Measurements from ENCODE around the gene LRRC27. TPM values are rescaled to one million over a fixed set of nuclear protein-coding genes. Genes with fewer than 3 reads are reported as not detected.

The LRRC27 gene
- total RNA-seq, 1 donor from 2014 or later: 22.8 TPM

DNA sequence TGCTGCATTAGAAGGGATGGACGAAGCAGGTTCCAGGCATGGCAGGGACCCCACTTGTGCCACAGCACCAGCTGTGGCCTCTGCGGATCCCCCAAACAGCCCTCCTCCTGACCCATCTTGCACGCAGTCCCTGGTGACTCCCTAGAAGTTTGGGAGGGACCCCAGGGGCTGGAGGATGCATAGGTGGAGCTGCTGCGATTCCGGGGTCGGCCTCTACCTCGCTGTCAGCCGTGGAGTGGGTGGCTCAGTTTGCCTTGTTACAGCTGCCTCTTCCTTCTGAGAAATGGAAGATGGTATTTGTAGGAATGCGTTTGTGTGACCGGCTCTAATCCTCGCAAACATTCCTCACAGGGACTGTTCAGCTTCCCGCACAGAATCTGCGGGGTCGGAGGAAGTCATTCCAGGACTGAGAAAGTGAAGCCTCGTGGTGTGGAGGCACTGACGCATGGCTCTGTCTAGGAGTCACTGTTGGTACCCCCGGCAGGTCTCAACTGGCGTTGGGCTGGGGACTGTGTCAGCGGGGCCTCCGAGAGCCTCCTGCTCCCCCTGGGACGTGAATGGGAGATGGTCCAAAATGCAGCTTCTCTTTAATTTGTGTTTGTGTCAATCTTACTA is 82.5 kb downstream of the LRRC27 start:
- DNase-seq: no peak

DNA sequence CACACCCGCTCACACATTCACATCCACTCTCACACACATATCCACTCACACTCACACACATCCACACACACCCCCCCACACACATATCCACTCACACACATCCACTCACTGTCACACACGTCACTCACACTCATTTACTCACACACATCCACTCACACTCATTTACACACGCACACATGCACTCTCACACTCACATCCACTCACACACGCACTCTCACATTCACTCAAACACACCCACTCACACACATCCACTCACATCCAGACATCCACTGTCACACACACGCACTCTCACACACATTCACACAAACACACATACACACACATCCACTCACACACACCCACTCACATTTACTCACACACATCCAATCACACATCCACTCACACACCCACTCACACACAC is 83.3 kb downstream of the LRRC27 start:
- no peak for DNase-seq

DNA sequence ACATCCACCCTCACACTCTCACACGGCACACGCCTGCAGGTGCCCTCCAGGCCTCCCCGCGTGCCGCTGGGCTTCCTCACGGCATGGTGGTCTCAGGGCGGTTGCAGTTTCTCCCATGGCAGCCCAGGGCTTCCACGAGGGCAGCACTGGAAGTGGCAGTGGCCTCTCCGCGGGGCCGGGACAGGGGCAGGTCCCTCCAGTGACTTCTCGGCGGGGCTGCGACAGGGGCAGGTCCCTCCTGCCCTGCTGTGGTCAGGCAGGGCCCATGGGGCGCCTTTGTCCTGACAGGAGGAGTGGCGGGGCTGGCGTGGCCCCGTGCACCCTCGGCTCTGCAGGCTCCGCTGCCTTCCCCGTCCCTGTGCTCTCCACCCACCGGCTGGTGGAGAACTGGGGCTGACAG is 84.0 kb downstream of the LRRC27 start:
- DNase-seq: no peak

DNA sequence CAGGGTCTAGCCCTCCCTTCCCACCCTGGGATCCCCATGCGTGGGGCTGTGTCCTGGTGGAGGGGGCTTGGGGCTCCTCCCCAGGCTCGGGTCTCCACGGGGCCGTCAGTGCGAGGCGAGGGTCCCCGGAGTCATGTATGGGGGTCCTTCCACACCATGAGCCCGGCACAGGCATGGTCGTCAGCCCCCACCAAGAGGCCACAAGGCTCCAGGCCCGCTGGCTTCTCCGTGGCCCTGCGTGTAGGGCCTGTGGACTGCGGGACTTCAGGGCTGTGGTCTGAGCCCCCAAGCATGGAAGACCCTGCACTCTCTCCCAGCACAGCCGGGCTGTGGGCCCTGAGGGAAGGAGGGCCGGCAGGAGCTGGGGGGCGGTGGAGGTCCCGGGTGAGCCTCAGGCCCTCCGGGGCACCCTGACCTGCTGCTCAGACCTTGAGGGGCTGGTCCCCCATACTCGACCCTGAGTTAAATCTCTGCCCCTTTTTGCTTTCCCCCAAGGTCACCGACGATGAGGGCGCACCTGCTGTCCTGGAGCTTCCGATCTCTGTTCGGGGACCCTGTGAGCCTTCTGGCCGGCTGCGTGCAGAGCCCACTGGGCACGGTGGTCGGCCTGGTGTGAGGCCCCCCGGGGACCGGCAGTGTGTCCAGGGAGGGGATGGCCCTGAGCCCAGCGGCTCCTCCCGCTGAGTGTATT is 84.7 kb downstream of the LRRC27 start:
- DNase-seq: no peak

DNA sequence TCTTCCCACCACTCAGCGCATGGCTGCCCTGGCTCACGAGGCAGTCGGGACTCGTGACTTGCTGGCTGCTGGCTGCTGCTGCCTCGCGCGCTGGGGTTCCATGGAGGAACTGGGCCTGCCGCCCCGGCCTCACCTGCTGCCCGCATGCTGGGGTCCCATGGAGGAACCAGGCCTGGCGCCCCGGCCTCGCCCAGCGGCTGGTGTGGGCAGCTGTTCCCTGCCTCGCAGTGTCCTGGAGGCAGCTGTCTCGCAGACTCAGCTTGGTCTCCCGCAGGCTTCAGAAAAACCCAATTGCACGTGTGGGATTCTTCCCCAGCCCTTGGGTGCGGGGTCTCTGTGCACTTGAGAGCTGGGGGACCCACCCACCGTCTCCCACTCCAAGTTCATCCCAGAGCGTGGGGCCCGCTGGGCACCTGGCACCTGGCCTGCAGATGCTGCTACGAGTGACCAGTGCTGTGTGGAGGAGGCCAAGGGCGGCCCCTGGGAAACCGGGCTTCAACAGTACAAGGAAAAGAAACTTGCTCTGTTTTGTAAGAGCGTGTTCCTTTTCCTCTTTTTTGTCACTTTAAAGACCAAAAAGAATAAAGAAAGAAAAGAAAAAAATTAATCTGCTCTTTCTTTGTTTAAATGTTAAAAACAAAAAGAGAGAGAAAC is 85.4 kb downstream of the LRRC27 start:
- DNase-seq: no peak

DNA sequence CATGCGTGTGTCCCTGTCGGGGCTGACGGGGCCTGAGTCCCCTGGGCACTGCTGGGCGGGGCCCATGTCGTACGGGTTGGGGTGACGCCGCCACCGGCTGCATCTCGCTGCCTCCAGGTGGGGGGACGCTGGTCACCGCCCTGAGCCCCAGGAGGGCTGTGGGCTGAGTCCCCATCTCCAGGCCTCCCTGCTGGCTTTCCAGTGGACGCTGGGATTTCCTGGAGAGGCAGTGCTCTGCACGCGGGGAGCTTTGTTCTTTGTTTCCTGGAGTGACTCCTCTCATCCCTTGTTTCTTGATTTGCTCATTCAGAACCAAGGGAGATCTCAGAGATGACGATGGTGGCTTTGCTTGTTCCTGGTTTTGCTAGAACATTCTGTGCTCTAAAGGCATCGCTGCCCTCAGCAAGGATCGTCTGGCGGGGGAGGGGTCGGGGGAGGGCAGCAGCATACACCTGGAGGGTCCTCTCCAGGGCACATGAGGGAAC is 86.0 kb downstream of the LRRC27 start:
- DNase-seq: no peak

DNA sequence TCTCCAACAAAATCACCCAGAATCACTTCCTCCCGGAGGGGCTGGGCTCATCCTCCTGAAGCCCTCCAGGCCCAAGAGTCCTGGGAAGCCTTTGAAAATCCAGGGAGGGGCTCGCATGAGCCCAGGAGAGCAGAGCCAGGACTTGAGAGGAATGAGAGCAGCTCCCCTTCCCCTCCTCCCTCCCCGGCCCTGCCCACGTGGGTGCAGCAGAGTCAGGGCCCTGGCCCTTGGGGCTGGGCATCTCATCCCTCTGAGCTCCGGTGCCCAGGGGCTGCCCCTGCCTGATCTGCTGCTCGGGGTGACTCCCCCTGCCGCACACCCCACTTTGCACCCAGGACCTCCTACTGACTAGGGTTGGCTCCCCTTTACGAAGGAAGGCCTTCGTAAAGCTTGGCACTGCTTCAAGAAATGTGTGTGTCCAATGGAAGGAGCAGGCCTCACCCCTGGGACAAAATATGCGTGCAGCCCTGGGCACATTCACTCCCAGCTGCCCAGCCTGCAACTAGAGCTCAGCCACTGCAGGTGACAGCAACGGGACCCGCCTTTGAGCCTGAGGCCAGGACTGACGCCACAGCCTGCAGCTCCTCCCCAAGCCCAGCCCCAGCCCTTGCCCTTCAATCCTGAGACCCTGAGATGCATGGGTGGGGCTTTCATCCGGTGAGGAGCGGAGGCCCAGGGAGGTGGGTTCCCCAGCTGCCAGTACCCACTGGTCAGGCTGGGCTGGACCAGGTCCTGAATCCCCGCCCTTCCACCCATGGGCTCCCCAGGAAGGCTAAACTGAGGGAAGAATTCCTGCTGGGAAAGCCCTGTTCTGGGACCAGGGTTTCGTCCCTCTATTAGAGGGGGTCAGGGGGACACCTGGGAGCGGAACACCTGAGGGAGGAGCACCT is 86.8 kb downstream of the LRRC27 start:
- DNase-seq: no peak

DNA sequence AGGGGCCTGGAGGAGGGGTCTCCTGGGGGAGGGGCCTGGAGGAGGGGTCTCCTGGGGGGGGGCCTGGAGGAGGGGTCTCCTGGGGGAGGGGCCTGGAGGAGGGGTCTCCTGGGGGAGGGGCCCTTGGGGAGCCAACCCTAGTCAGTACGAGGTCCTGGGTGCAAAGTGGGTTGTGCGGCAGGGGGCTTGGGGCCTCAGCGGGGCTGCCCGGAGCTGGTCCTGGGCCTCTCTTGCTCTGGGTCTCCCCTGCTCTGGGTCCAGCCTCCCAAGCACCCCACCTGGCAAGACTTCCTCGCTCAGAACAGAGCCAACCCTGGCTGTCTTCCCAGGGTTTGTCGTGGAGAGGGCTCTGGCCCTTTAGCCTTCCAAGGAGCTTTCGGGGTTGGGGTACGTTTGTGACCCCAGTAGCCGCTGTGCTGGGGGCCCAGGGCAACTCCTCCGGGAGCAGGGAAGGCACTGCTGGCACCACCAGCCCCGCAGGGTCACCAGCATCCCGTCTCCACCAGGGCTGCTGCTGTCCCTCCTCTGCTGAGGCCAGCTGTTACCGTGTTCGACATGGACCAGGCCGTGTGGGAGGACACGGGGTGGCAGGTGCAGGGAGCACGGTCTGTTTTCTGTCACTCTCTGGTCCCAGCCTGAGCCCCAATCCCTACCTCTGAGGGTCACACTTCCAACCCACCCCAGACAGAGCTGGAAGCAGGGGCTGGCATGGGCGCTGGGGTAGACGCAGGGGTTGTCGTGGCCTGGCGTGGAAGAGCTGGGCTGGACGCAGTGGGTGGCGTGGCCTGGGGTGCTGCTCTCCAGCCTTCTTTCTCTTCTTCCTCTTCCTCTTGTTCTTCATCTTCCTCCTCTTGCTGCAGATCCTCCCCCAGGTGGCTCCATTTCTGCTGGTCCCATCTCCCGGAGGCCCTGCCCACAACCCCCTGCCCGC is 87.8 kb downstream of the LRRC27 start:
- DNase-seq: no peak

DNA sequence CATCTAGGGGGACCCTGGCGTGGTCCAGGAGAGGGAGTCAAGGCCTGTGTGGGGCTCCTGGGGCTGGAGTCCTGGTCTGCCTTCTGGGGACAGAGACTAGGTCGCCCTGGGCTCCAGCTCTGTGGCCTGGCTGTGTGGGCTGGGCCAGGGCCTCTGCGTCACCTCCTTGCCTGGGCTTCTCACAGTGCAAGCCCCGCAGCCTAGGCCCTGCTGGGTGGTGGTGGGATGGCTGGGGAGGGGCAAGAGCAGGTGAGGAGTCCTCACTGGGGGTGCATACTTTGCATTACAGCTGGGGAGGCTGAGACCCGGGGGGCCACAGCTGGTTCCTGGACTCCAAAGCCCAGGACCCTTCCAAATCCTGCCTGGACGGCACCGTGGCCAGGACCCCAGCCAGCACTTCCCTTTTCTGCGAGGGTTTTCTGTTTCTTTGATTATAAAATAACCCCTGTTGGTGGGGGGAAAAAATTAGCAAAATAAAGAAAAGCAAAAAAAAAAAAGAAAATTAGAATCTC is 88.5 kb downstream of the LRRC27 start:
- DNase-seq: no peak

DNA sequence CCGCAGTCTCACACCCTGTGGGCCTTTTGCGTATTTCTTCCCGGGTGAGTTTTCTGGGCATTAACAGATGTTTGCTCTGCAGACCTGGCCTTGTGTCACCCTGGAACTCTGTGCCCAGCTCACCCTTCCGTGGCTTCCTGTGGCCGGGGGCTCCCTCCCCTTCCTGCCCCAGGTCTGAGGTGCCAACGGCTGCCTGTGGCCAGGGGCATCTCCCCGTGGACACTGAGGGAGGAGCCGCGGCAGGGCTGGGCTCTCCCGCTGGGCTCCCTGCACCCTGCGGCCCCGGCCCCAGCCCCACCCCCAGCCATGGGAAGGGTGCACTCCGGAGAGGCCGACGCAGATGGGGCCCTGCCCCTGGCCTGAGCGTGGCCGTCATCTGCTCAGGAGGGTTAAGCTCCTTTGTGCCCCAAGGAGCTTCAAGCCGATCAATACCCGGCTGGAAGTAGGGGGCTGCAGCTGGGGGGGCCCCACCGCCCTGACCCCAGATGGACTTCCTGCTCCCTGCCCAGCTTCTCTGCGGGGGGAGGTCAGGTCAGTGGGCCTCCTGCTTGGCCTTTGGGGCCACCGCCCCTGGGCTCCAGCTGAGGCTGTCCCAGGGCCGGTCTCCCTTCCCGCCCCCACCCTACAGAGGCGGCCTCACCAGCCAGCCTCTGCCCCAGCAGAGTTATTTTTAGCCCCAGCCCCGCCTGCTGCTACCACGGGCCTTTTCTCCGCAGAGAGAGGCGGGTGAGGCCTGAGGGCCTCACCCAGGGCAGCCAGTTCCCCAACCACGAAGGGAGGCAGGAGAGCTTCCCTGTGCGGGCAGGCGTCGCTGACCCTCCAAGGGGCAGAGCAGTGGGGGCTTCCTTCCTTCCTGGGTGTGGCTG is 89.2 kb downstream of the LRRC27 start:
- DNase-seq: no peak

DNA sequence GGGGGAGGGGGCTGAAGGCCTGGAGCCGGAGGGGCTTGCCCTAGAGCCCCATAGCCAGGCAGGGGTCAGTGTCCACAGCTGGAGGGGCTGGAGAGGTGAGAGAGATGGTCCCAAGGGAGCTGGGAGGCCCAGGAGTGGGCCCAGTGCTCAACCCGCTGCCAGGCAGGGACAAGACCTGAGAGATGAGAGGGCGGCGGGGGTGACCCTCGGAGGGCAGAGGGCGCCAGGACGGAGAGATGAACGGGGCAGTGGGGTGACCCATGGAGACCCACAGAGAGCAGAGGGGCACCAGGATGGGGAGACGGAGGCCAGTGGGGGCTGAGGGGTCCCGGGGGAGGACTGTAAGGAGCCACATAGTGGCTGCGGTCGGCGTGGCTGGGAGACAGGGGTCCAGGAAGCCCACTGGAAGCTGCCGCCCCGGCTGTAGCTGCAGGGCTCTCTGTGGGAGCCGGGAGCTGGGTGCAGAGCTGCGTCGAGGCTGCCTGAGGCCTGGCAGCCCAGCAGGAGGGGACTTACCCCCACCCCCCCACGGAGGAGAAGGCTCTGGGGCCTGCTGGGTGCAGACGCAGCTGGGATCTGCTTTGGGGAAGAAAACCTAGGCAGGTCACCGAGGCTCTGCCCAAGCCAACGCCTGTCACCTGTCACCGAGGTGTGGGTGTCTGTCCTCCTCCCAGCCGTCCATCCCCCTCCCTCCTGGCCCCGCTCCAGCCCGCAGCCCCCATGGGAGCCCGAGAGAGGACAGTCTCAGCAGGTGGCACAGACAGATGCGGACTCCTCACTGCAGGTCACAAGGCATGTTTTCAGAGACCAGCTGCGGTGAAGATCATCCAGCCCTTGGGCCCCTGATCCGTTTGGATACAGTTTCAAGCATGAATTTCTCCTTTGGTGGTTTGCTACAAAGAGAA is 90.1 kb downstream of the LRRC27 start:
- DNase-seq: no peak

DNA sequence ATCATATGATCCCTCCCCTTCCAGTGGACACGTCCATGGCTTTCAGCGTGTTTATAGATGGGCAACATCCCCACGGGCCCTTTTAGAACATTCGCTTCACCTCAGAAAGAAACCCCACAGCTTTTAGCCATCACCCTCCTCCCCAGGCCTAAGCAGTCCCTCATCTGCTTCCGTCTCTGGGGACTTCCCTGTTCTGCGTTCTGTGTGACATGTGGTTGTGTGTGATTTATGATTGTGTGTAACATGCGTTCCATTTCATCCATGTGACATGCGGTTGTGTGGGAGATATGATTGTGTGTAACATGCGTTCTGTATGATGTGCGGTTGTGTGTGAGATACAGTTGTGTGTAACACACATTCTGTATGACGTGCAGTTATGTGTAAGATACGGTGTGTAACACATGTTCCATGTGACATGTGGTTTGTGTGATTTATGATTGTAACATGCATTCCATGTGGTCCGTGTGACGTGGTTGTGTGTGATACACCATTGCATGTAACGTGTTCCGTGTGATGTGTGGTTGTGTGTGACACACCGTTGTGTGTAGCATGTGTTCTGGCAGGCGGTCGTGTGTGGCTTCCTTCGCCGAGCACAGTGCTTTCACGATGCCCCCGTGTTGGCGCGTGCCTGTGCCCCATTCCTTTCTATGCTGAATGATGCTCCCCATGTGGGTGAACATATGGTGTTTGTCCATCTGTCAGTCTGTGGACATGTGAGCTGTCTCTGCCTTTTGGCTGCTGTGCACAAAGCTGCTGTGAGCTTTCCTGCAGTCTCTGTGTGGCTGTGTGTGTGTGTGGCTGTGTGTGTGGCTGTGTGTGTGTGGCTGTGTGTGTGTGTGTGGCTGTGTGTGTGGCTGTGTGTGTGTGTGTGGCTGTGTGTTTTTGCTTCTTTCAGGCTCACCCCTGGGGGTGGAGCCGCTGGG is 91.2 kb downstream of the LRRC27 start:
- DNase-seq: peak; percentile 26

DNA sequence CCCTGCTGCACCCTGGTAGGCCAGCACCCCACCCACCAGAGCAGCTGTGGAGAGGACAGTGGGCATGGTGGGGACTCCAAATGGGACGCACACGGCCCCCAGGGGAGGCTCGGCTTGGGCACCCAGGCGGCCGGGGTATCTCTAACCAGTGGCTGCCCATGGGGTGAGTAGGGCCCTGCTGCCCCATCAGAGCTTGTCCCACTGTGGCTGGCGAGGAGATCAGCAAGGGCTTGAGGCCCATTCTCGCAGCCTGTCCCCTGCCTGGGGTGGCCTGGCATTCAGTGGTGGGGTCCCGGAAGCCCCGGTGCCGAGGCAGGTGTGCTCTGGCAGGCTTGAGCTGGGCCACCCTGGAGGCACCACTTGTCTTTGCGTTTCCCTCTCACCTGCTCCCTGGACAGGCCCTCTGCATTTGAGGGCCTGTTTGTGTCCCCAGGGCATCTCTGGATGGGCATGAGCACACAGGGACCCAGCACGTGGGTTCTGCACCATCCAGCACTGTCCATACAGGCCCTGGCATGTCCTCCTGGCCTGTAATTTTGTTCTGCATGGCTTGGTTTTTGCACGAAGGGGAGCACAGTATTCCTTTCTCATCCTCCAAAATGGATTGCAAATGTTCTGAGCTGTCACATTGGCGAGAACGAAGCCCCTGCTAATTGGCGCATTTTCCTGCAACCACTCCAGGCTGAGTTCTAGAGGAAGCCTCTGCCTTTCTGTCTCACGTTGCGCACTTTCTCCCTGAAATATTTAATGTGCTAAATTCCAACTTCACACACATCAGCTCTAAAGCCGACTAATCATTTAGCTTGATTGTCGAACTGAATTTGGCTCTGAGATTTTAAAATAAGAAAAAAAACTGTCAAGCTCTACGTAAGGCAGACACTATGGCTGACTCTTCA is 92.2 kb downstream of the LRRC27 start:
- no peak for DNase-seq

DNA sequence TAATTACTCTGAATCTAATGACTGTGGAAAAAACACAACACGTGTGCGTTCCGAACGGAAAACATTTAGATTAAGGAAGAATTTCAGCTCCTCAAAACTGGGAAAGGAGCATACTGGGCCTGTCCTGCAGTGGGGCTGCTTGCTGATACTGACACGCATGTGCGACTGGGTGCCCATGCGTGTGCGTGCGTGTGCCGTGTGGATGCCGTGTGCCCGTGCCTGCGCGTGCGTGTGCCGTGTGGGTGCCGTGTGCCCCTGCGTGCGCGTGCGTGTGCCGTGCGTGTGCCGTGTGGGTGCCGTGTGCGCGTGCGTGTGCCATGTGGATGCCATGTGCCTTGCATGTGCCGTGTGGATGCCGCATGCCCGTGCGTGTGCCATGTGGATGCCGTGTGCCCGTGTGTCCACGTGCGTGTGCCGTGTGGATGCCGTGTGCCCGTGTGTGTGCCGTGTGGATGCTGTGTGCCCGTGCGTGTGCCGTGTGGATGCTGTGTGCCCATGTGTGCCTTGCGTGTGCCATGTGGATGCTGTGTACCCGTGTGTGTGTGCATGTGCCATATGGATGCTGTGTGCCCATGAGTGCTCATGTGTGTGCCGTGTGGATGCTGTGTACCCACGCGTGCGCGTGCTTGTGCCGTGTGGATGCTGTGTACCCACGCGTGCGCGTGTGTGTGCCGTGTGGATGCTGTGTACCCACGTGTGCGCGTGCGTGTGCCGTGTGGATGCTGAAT is 93.2 kb downstream of the LRRC27 start:
- DNase-seq: no peak

DNA sequence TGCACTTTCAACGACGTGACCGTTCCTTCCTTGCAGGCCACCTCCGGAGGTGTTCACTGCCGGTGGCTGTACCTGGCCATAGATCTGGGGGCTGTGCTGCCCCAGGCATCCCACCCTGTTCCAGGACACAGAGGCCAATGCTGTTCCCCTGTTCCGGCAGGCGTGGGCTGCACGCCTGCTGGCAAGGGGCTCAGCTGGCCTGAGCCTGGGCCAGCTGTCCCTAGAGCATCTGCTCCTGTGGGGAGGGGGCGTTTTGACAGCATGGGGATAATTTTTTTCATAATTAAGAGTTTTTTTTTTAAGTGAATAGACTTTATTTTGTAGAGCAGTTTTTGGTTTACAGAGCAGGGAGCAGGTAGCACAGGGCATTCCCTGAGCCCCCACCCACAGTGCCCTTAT is 93.8 kb downstream of the LRRC27 start:
- DNase-seq: no peak

Measured in occipital lobe (tissue), 2 donors.